H9 (cell line): ENCODE results near the gene CUEDC1. TPM values are rescaled to one million over a fixed set of nuclear protein-coding genes. Genes with fewer than 3 reads are reported as not detected.
A peak's percentile ranks its signal among the peaks of the same experiment; 100 is the strongest.

Experiments used
- DNase-seq: peaks from one replicate; pipeline ENCODE4 v3.0.0-alpha.2; 2017
- H2AFZ ChIP-seq: one replicate; pipeline ENCODE4 v1.6.1; 2013; ENCODE audit warnings: mild to moderate bottlenecking, low read length, control low read depth, moderate library complexity
- H2AK5ac ChIP-seq: 2 replicates; pipeline ENCODE4 v1.6.1; 2013; ENCODE audit warnings: low read length, control low read depth, mixed read lengths; ENCODE audit not compliant: insufficient read length
- H2BK120ac ChIP-seq: one replicate; pipeline ENCODE4 v1.6.1; 2013; ENCODE audit warnings: low read depth, mild to moderate bottlenecking, low read length, control low read depth, inconsistent platforms; ENCODE audit not compliant: poor library complexity, severe bottlenecking
- H2BK12ac ChIP-seq: 2 replicates; pipeline ENCODE4 v1.6.1; 2013; ENCODE audit warnings: low read length, control low read depth, mixed read lengths, low read depth; ENCODE audit not compliant: insufficient read length
- H2BK15ac ChIP-seq: 2 replicates; pipeline ENCODE4 v1.6.1; 2013; ENCODE audit warnings: low read depth, low read length, control low read depth
- H2BK20ac ChIP-seq: one replicate; pipeline ENCODE4 v1.6.1; 2013; ENCODE audit warnings: low read depth, mild to moderate bottlenecking, low read length, control low read depth, inconsistent platforms; ENCODE audit not compliant: poor library complexity, severe bottlenecking
- H2BK5ac ChIP-seq: 2 replicates; pipeline ENCODE4 v1.6.1; 2013; ENCODE audit warnings: low read length, control low read depth, mixed read lengths; ENCODE audit not compliant: insufficient read length
- H3K14ac ChIP-seq: 2 replicates; pipeline ENCODE4 v1.6.1; 2013; ENCODE audit warnings: low read length, control low read depth; ENCODE audit not compliant: insufficient read depth
- H3K18ac ChIP-seq: 2 replicates; pipeline ENCODE4 v1.6.1; 2013; ENCODE audit warnings: low read depth, mild to moderate bottlenecking, mixed read lengths, low read length, control low read depth; ENCODE audit not compliant: insufficient read length
- H3K23ac ChIP-seq: 2 replicates; pipeline ENCODE4 v1.6.1; 2013; ENCODE audit warnings: low read length, control low read depth, mixed read lengths, low read depth; ENCODE audit not compliant: insufficient read length
- H3K23me2 ChIP-seq: 2 replicates; pipeline ENCODE4 v1.6.1; 2013; ENCODE audit warnings: low read depth, mild to moderate bottlenecking, mixed read lengths, low read length, control low read depth; ENCODE audit not compliant: insufficient read length, poor library complexity, severe bottlenecking
- H3K27ac ChIP-seq: 2 replicates; pipeline ENCODE4 v1.5.1; 2013; ENCODE audit warnings: low read length, control low read depth, mixed read lengths, low read depth; ENCODE audit not compliant: insufficient read length
- H3K27me3 ChIP-seq: 2 replicates; pipeline ENCODE4 v1.6.1; 2013; ENCODE audit warnings: low read length, control low read depth, inconsistent platforms; ENCODE audit not compliant: insufficient read depth
- H3K4ac ChIP-seq: 2 replicates; pipeline ENCODE4 v1.6.1; 2013; ENCODE audit warnings: low read depth, mild to moderate bottlenecking, control low read depth, inconsistent platforms, low read length, moderate library complexity
- H3K4me1 ChIP-seq: 2 replicates; pipeline ENCODE4 v1.6.1; 2013; ENCODE audit warnings: low read length, control low read depth, inconsistent platforms; ENCODE audit not compliant: insufficient read depth
- H3K4me2 ChIP-seq: 2 replicates; pipeline ENCODE4 v1.6.1; 2013; ENCODE audit warnings: low read length, control low read depth, mixed read lengths; ENCODE audit not compliant: insufficient read length, insufficient read depth
- H3K56ac ChIP-seq: 2 replicates; pipeline ENCODE4 v1.6.1; 2013; ENCODE audit warnings: low read depth, mild to moderate bottlenecking, mixed read lengths, low read length, control low read depth; ENCODE audit not compliant: insufficient read length
- H3K79me1 ChIP-seq: 2 replicates; pipeline ENCODE4 v1.6.1; 2013; ENCODE audit warnings: low read depth, mild to moderate bottlenecking, moderate library complexity, low read length, control low read depth, inconsistent platforms; ENCODE audit not compliant: insufficient read depth, poor library complexity, severe bottlenecking
- H3K79me2 ChIP-seq: 2 replicates; pipeline ENCODE4 v1.6.1; 2013; ENCODE audit warnings: low read length, control low read depth, inconsistent platforms; ENCODE audit not compliant: insufficient read depth
- H3K9ac ChIP-seq: 2 replicates; pipeline ENCODE4 v1.6.1; 2013; ENCODE audit warnings: low read length, control low read depth, mixed read lengths; ENCODE audit not compliant: insufficient read length; ENCODE audit errors: extremely low read depth
- H3K9me3 ChIP-seq: one replicate; pipeline ENCODE4 v1.6.1; 2013; ENCODE audit warnings: low read depth, low read length, inconsistent platforms; ENCODE audit not compliant: control insufficient read depth
- H3T11ph ChIP-seq: one replicate; pipeline ENCODE4 v1.6.1; 2013; ENCODE audit warnings: mild to moderate bottlenecking, low read length, control low read depth, inconsistent platforms
- H4K20me1 ChIP-seq: one replicate; pipeline ENCODE4 v1.6.1; 2013; ENCODE audit not compliant: control insufficient read depth, insufficient read length, insufficient read depth
- H4K5ac ChIP-seq: 2 replicates; pipeline ENCODE4 v1.6.1; 2013; ENCODE audit warnings: low read depth, mild to moderate bottlenecking, mixed read lengths, low read length, control low read depth; ENCODE audit not compliant: insufficient read length
- H4K8ac ChIP-seq: replicated peaks from 2 replicates; pipeline ENCODE4 v1.6.1; 2013; ENCODE audit warnings: low read length, control low read depth, mixed read lengths, low read depth; ENCODE audit not compliant: insufficient read length
- H4K91ac ChIP-seq: 2 replicates; pipeline ENCODE4 v1.6.1; 2013; ENCODE audit warnings: low read depth, mild to moderate bottlenecking, moderate library complexity, mixed read lengths, low read length, control low read depth; ENCODE audit not compliant: insufficient read length
- H3K27ac Mint-ChIP-seq, 3 experiments: 2 replicates in 2 of 3; 3 replicates in 1 of 3; pipeline ENCODE4 v1.8.0; 2020 to 2021; ENCODE audit warnings: mixed read lengths in 3 of 3, mild to moderate bottlenecking in 1 of 3, moderate library complexity in 1 of 3
- H3K27me3 Mint-ChIP-seq: 2 replicates; pipeline ENCODE4 v1.8.0; 2021; ENCODE audit warnings: low read depth, mild to moderate bottlenecking, moderate library complexity, mixed read lengths
- H3K36me3 Mint-ChIP-seq, 3 experiments: 2 replicates in 2 of 3; 3 replicates in 1 of 3; pipeline ENCODE4 v1.8.0; 2020 to 2021; ENCODE audit warnings: low read depth in 3 of 3, mixed read lengths in 3 of 3; ENCODE audit not compliant: insufficient read depth in 1 of 3
- H3K4me1 Mint-ChIP-seq, 2 experiments: 2 replicates each; pipeline ENCODE4 v1.8.0; 2020; ENCODE audit warnings: mixed read lengths in 2 of 2
- H3K4me3 Mint-ChIP-seq, 2 experiments: 2 replicates in 1 of 2; 3 replicates in 1 of 2; pipeline ENCODE4 v1.8.0; 2020 to 2021; ENCODE audit warnings: mild to moderate bottlenecking in 2 of 2, mixed read lengths in 2 of 2, moderate library complexity in 1 of 2
- H3K9me3 Mint-ChIP-seq, 2 experiments: 2 replicates in 1 of 2; 3 replicates in 1 of 2; pipeline ENCODE4 v1.8.0; 2020; ENCODE audit warnings: mild to moderate bottlenecking in 2 of 2, mixed read lengths in 2 of 2, moderate library complexity in 1 of 2
- WGBS: extraction: QIAGEN DNeasy Blood & Tissue Kit; methylation state at CpG from one replicate; pipeline ENCODE4 v1.1.7; 2013; ENCODE audit warnings: missing lambda C conversion rate, low lambda C conversion rate, mixed read lengths; ENCODE audit not compliant: insufficient read length; ENCODE audit errors: extremely low coverage; 5-methylcytosine and 5-hydroxymethylcytosine counted together
- total RNA-seq: library from RNA; stranded (reverse); gene quantifications from 2 replicates; pipeline ENCODE4 v1.2.1, GENCODE V29; 2021
- TF ChIP-seq, protein P1 (sequence below): fragments of 200-600 bp; sonication (generic); conservative IDR thresholded peaks from 3 replicates; pipeline ENCODE4 v1.8.0; 2021; ENCODE audit warnings: antibody characterized with exemption, mild to moderate bottlenecking

The CUEDC1 gene
- total RNA-seq, 1 experiment from 2014 or later, result 7.3 TPM

DNA sequence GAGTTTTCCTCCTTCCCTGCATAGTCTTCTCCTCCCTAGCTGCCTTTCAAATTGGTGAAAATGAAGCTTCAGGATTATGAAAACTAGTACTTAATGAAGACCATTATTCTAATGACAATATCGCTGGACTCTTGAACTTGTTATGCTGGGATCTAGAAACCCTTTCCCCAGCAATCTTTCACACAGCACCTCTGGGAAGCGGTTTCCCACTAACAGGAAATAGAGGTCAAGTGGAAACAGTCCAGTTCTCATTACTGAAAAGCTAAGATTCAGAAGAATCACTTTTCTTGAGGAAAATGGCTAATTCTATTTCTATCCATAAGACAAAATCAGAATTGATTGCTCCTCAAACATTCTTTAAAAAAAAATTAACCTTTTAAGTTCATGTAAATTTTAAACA lies 34.8 kb upstream of the CUEDC1 start:
- H2AFZ ChIP-seq, result no peak overlapping the region
- no peaks in the 10 kb centered on the region; a peak in 3 of 7 replicates for H3K36me3 Mint-ChIP-seq
- TF ChIP-seq, protein P1, sequence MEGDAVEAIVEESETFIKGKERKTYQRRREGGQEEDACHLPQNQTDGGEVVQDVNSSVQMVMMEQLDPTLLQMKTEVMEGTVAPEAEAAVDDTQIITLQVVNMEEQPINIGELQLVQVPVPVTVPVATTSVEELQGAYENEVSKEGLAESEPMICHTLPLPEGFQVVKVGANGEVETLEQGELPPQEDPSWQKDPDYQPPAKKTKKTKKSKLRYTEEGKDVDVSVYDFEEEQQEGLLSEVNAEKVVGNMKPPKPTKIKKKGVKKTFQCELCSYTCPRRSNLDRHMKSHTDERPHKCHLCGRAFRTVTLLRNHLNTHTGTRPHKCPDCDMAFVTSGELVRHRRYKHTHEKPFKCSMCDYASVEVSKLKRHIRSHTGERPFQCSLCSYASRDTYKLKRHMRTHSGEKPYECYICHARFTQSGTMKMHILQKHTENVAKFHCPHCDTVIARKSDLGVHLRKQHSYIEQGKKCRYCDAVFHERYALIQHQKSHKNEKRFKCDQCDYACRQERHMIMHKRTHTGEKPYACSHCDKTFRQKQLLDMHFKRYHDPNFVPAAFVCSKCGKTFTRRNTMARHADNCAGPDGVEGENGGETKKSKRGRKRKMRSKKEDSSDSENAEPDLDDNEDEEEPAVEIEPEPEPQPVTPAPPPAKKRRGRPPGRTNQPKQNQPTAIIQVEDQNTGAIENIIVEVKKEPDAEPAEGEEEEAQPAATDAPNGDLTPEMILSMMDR, result no peak
- no peak overlapping the region for H2BK5ac ChIP-seq
- no CpG with 5 or more reads among the region's 2 CpGs for WGBS
- H3K4me2 ChIP-seq, result no peak overlapping the region
- no peak overlapping the region for H2BK15ac ChIP-seq
- H2BK120ac ChIP-seq, result no peak overlapping the region
- H4K8ac ChIP-seq, result no peak overlapping the region
- H4K91ac ChIP-seq, result no peak overlapping the region
- no peaks in the 10 kb centered on the region for H4K20me1 ChIP-seq
- H4K5ac ChIP-seq, result no peak overlapping the region
- H3K9me3 ChIP-seq, result no peaks in the 10 kb centered on the region
- no peaks in the 10 kb centered on the region for H3K27me3 Mint-ChIP-seq
- peak overlapping the region in 1 of 2 experiments; percentile 50; a peak in 1 of 5 replicates for H3K4me3 Mint-ChIP-seq
- no peak overlapping the region for H3K56ac ChIP-seq
- H3K18ac ChIP-seq, result no peak overlapping the region
- H3K79me1 ChIP-seq, result peaks cover 4% of the 10 kb centered on the region
- H3K23me2 ChIP-seq, result peaks cover 12% of the 10 kb centered on the region
- H3K27ac ChIP-seq, result no peak overlapping the region
- no peak overlapping the region for H2BK20ac ChIP-seq
- H3K27ac Mint-ChIP-seq, result peak overlapping the region in 1 of 3 experiments; percentile 38; a peak in 1 of 7 replicates
- no peak overlapping the region for H3K14ac ChIP-seq
- no peak overlapping the region for H2AK5ac ChIP-seq
- H3T11ph ChIP-seq, result no peak overlapping the region
- no peak for DNase-seq
- H3K9me3 Mint-ChIP-seq, result no peaks in the 10 kb centered on the region
- H3K23ac ChIP-seq, result no peak overlapping the region
- H3K4ac ChIP-seq, result no peak overlapping the region
- H3K9ac ChIP-seq, result no peak overlapping the region
- H3K4me1 Mint-ChIP-seq, result peaks cover 41 to 46% of the 10 kb centered on the region in 2 experiments
- peaks cover 3% of the 10 kb centered on the region; the same call in 1 of the 2 replicates for H3K4me1 ChIP-seq
- H3K27me3 ChIP-seq, result no peaks in the 10 kb centered on the region
- H2BK12ac ChIP-seq, result no peak overlapping the region
- H3K79me2 ChIP-seq, result peaks cover 7% of the 10 kb centered on the region; the same call in 1 of the 2 replicates
